Measurements from ENCODE around the gene ALG3. TPM values are rescaled to one million over a fixed set of nuclear protein-coding genes. Genes with fewer than 3 reads are reported as not detected.
"Not testable (repeated sequence)": the region's sequence is repeated elsewhere in the genome, so short reads cannot be mapped to it uniquely, and the experiment has no call there.

ALG3 gene
- total and polyA plus RNA-seq, 2 donors = 17.0 to 49.5 TPM

GRCh38 chr3:184275381-184275701 lies 26.6 kb upstream of the ALG3 start:
- Histone ChIP-seq H3K36me3 (ENCODE audit: insufficient read depth) (no peaks in the 10 kb centered on the region), H3K4me3 (ENCODE audit: low read depth, low read length) (no peak overlapping the region), H3K27ac (ENCODE audit: low read depth) (no peak overlapping the region), H3K4me1 (ENCODE audit: insufficient read depth) (no peaks in the 10 kb centered on the region)
- DNase-seq (ENCODE audit: extremely low spot score) = no peak
- 71% methylated on average over 12 of the region's 12 CpGs for WGBS

GRCh38 chr3:184272269-184272668 lies 23.5 kb upstream of the ALG3 start:
- Histone ChIP-seq H3K4me1 (ENCODE audit: insufficient read depth) (no peaks in the 10 kb centered on the region), H3K27ac (ENCODE audit: low read depth) (no peak overlapping the region), H3K36me3 (ENCODE audit: insufficient read depth) (no peaks in the 10 kb centered on the region), H3K4me3 (ENCODE audit: low read depth, low read length) (no peak overlapping the region)
- DNase-seq (ENCODE audit: extremely low spot score) = no peak
- WGBS = 39% methylated on average over 1 of the region's 1 CpG

- WGBS = 85% methylated on average over 1 of the region's 1 CpG
- H3K27ac ChIP-seq (ENCODE audit: low read depth); H3K36me3 ChIP-seq (ENCODE audit: insufficient read depth); H3K4me1 ChIP-seq (ENCODE audit: insufficient read depth); H3K4me3 ChIP-seq (ENCODE audit: low read depth, low read length); DNase-seq (ENCODE audit: extremely low spot score): not testable (repeated sequence)
Observed at GRCh38 chr3:184267249-184267648, 18.5 kb upstream of the ALG3 start.

GRCh38 chr3:184262764-184263179 lies 14.0 kb upstream of the ALG3 start:
- H3K27ac ChIP-seq (ENCODE audit: low read depth) = no peak overlapping the region
- H3K4me3 ChIP-seq (ENCODE audit: low read depth, low read length) = no peak overlapping the region
- no peaks in the 10 kb centered on the region for H3K4me1 ChIP-seq (ENCODE audit: insufficient read depth)
- DNase-seq (ENCODE audit: extremely low spot score) = no peak
- 16% methylated on average over 15 of the region's 15 CpGs for WGBS
- H3K36me3 ChIP-seq (ENCODE audit: insufficient read depth) = no peaks in the 10 kb centered on the region

- DNase-seq (ENCODE audit: extremely low spot score) = no peak
- 2% methylated on average over 66 of the region's 66 CpGs for WGBS
Observed at GRCh38 chr3:184261854-184262763, 13.3 kb upstream of the ALG3 start.

GRCh38 chr3:184261270-184261853 lies 12.6 kb upstream of the ALG3 start, which contains the start of gene CAMK2N2:
Gene CAMK2N2, minus strand, starts transcription at chr3:184261553. Its CDS starts 268 bp downstream, at chr3:184261285.
- Histone ChIP-seq H3K27ac (ENCODE audit: low read depth) (no peak within 1 kb of the TSS), H3K4me1 (ENCODE audit: insufficient read depth) (no peaks in the 10 kb centered on the region), H3K36me3 (ENCODE audit: insufficient read depth) (no peaks in the 10 kb centered on the region), H3K4me3 (ENCODE audit: low read depth, low read length) (peak within 1 kb of the TSS; percentile 57)
- no peak for DNase-seq (ENCODE audit: extremely low spot score)
- 1% methylated on average over 65 of the region's 67 CpGs for WGBS

More at GRCh38 chr3:184261854-184262763, 13.3 kb upstream of the ALG3 start:
- Histone ChIP-seq H3K27ac (ENCODE audit: low read depth) (no peak overlapping the region), H3K4me3 (ENCODE audit: low read depth, low read length) (peak overlapping the region; percentile 57), H3K36me3 (ENCODE audit: insufficient read depth) (no peaks in the 10 kb centered on the region), H3K4me1 (ENCODE audit: insufficient read depth) (no peaks in the 10 kb centered on the region)

- Histone ChIP-seq H3K36me3 (ENCODE audit: insufficient read depth) (no peaks in the 10 kb centered on the region), H3K4me1 (ENCODE audit: insufficient read depth) (no peaks in the 10 kb centered on the region), H3K4me3 (ENCODE audit: low read depth, low read length) (peak overlapping the region; percentile 57), H3K27ac (ENCODE audit: low read depth) (no peak overlapping the region)
- DNase-seq (ENCODE audit: extremely low spot score) = no peak
- WGBS = 1% methylated on average over 49 of the region's 49 CpGs
Observed at GRCh38 chr3:184260724-184261269, 12.0 kb upstream of the ALG3 start.

GRCh38 chr3:184259878-184260723 lies 11.3 kb upstream of the ALG3 start:
- DNase-seq (ENCODE audit: extremely low spot score) = no peak
- WGBS = under 1% methylated on average over 91 of the region's 91 CpGs
- no peak overlapping the region for H3K27ac ChIP-seq (ENCODE audit: low read depth)
- peak overlapping the region; percentile 26 for H3K4me3 ChIP-seq (ENCODE audit: low read depth, low read length)
- no peaks in the 10 kb centered on the region for H3K36me3 ChIP-seq (ENCODE audit: insufficient read depth)
- no peaks in the 10 kb centered on the region for H3K4me1 ChIP-seq (ENCODE audit: insufficient read depth)

GRCh38 chr3:184259396-184259877 lies 10.7 kb upstream of the ALG3 start:
- DNase-seq (ENCODE audit: extremely low spot score) = no peak
- no peaks in the 10 kb centered on the region for H3K4me1 ChIP-seq (ENCODE audit: insufficient read depth)
- WGBS = 11% methylated on average over 28 of the region's 28 CpGs
- H3K4me3 ChIP-seq (ENCODE audit: low read depth, low read length) = peak overlapping the region; percentile 9
- no peaks in the 10 kb centered on the region for H3K36me3 ChIP-seq (ENCODE audit: insufficient read depth)
- H3K27ac ChIP-seq (ENCODE audit: low read depth) = no peak overlapping the region

- Histone ChIP-seq H3K27ac (ENCODE audit: low read depth) (no peak overlapping the region), H3K4me1 (ENCODE audit: insufficient read depth) (no peaks in the 10 kb centered on the region), H3K4me3 (ENCODE audit: low read depth, low read length) (no peak overlapping the region), H3K36me3 (ENCODE audit: insufficient read depth) (no peaks in the 10 kb centered on the region)
- no peak for DNase-seq (ENCODE audit: extremely low spot score)
- 88% methylated on average over 5 of the region's 5 CpGs for WGBS
Observed at GRCh38 chr3:184258926-184259325, 10.2 kb upstream of the ALG3 start.

- H3K27ac ChIP-seq (ENCODE audit: low read depth) = no peak overlapping the region
- no peak for DNase-seq (ENCODE audit: extremely low spot score)
- WGBS = 90% methylated on average over 23 of the region's 23 CpGs
- H3K4me1 ChIP-seq (ENCODE audit: insufficient read depth) = no peaks in the 10 kb centered on the region
- no peaks in the 10 kb centered on the region for H3K36me3 ChIP-seq (ENCODE audit: insufficient read depth)
- no peak overlapping the region for H3K4me3 ChIP-seq (ENCODE audit: low read depth, low read length)
Observed at GRCh38 chr3:184257083-184257915, 8.5 kb upstream of the ALG3 start.

GRCh38 chr3:184255291-184256039 lies 6.7 kb upstream of the ALG3 start:
- 90% methylated on average over 3 of the region's 3 CpGs for WGBS

More at GRCh38 chr3:184255291-184256039, 6.7 kb upstream of the ALG3 start:
- no peak overlapping the region for H3K27ac ChIP-seq (ENCODE audit: low read depth)
- DNase-seq (ENCODE audit: extremely low spot score) = no peak
- no peak overlapping the region for H3K4me3 ChIP-seq (ENCODE audit: low read depth, low read length)
- H3K36me3 ChIP-seq (ENCODE audit: insufficient read depth) = no peaks in the 10 kb centered on the region
- H3K4me1 ChIP-seq (ENCODE audit: insufficient read depth) = no peaks in the 10 kb centered on the region

Measured in urinary bladder (tissue), 4 donors.